ENCODE results near the gene METTL1.

METTL1 gene

DNA sequence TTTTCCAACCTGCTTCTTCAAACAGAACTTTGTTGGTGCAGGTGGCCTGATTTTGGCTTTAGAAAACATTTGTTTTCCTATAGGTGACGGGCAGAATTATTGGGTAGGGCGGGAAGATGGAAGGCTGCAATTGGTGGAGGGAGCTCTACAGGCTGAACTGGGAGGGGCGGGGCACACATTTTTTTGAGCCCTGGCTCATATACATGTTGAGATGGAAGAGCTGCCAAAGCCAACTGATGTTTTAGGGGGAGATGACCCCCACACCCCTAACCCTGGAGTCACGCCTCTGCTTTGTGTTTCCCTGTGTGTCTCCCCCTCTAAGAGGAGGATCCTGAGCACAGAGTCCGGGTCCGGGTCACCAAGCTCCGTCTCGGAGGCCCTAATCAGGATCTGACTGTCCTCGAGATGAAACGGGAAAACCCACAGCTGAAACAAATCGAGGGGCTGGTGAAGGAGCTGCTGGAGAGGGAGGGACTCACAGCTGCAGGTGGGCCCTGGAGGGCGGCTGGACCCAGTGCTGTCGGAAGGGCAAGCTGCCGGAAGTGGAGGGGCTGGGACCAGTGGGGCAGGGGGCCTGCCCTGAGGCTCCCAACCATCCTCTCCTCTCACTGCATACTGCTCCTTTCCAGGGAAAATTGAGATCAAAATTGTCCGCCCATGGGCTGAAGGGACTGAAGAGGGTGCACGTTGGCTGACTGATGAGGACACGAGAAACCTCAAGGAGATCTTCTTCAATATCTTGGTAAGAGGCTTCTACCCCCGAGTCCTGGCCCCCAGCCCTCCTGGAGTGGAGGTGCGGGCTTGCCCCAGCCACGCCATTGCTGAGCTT, 51.9 kb downstream of the METTL1 start:
- Histone ChIP-seq H4K20me1 (ENCODE audit: insufficient read depth, low read length) (no peaks in the 10 kb centered on the region; the same call in 1 of the 2 replicates), H3K27me3 (ENCODE audit: insufficient read depth, low read length, poor library complexity) (no peaks in the 10 kb centered on the region), H3K79me2 (ENCODE audit: insufficient read depth, low read length) (no peaks in the 10 kb centered on the region), H3K36me3 (ENCODE audit: insufficient read depth, low read length) (peaks cover 66% of the 10 kb centered on the region), H3K9ac (ENCODE audit: low read depth, low read length) (no peak overlapping the region), H3K4me3 (ENCODE audit: low read depth in 1 of 2, low read length in 2 of 2) (no peak overlapping the region), H3K9me3 (ENCODE audit: insufficient read depth, low read length, severe bottlenecking) (no peaks in the 10 kb centered on the region), H2AFZ (ENCODE audit: low read depth, low read length) (no peak overlapping the region), H3K4me2 (ENCODE audit: insufficient read depth, low read length) (no peak overlapping the region), H3K27ac (ENCODE audit: low read length) (no peak overlapping the region), H3K4me1 (ENCODE audit: insufficient read depth, low read length) (no peaks in the 10 kb centered on the region)
- no peak for TF ChIP-seq EZH2 (IDR thresholded peaks at IDR 0.05; ENCODE audit: borderline replicate concordance, low read depth, low read length, severe bottlenecking)
- no peak for TF ChIP-seq CTCF (IDR thresholded peaks at IDR 0.05; ENCODE audit: borderline replicate concordance, extremely low read depth, low read length, poor library complexity, severe bottlenecking)
- DNase-seq (no peak), ATAC-seq (ENCODE audit: insufficient read depth, low read depth) (no peak)

GRCh38 chr12:57718641-57719528, 53.0 kb downstream of the METTL1 start:
- Histone ChIP-seq H3K27me3 (ENCODE audit: insufficient read depth, low read length, poor library complexity) (no peaks in the 10 kb centered on the region), H3K79me2 (ENCODE audit: insufficient read depth, low read length) (no peaks in the 10 kb centered on the region), H3K27ac (ENCODE audit: low read length) (no peak overlapping the region), H3K36me3 (ENCODE audit: insufficient read depth, low read length) (peaks cover 66% of the 10 kb centered on the region), H2AFZ (ENCODE audit: low read depth, low read length) (no peak overlapping the region), H3K9me3 (ENCODE audit: insufficient read depth, low read length, severe bottlenecking) (no peaks in the 10 kb centered on the region), H4K20me1 (ENCODE audit: insufficient read depth, low read length) (no peaks in the 10 kb centered on the region; the same call in 1 of the 2 replicates), H3K4me3 (ENCODE audit: low read depth in 1 of 2, low read length in 2 of 2) (no peak overlapping the region), H3K4me2 (ENCODE audit: insufficient read depth, low read length) (no peak overlapping the region), H3K9ac (ENCODE audit: low read depth, low read length) (no peak overlapping the region), H3K4me1 (ENCODE audit: insufficient read depth, low read length) (no peaks in the 10 kb centered on the region)
- DNase-seq: no peak
- no peak for ATAC-seq (ENCODE audit: insufficient read depth, low read depth)
- no peak for TF ChIP-seq CTCF (IDR thresholded peaks at IDR 0.05; ENCODE audit: borderline replicate concordance, extremely low read depth, low read length, poor library complexity, severe bottlenecking)
- no peak for TF ChIP-seq EZH2 (IDR thresholded peaks at IDR 0.05; ENCODE audit: borderline replicate concordance, low read depth, low read length, severe bottlenecking)
